Hematopoietic multipotent progenitor cell treated with erythropoietin and hydrocortisone succinate and interleukin-3 and kit ligand, for 8 days (in vitro differentiated cells): ENCODE results near the gene FASTK.
"Not testable (repeated sequence)": the region's sequence is repeated elsewhere in the genome, so short reads cannot be mapped to it uniquely, and the experiment has no call there.

Source experiments
- DNase-seq: peaks from one replicate; pipeline ENCODE4 v3.0.0-alpha.2; 2015

FASTK gene

GRCh38 chr7:151043959-151044358 lies 36.6 kb downstream of the FASTK start:
- DNase-seq: no peak

- DNase-seq: not testable (repeated sequence)
Observed at GRCh38 chr7:151043449-151043848, 37.2 kb downstream of the FASTK start.

- DNase-seq: no peak
Observed at GRCh38 chr7:151040616-151041375, 39.8 kb downstream of the FASTK start.

- no peak for DNase-seq
Observed at GRCh38 chr7:151039850-151040548, 40.6 kb downstream of the FASTK start.

GRCh38 chr7:151038951-151039849 lies 41.4 kb downstream of the FASTK start:
- peak; percentile 98 for DNase-seq

GRCh38 chr7:151035902-151036301 lies 44.7 kb downstream of the FASTK start:
- DNase-seq: no peak

- DNase-seq: no peak
Observed at GRCh38 chr7:151035026-151035717, 45.4 kb downstream of the FASTK start.

GRCh38 chr7:151034312-151035025 lies 46.1 kb downstream of the FASTK start:
- DNase-seq: no peak

- no peak for DNase-seq
Observed at GRCh38 chr7:151033864-151034249, 46.8 kb downstream of the FASTK start.

- no peak for DNase-seq
Observed at GRCh38 chr7:151032936-151033863, 47.4 kb downstream of the FASTK start.

- DNase-seq: no peak
Observed at GRCh38 chr7:151031011-151031410, 49.6 kb downstream of the FASTK start.

- DNase-seq: no peak
Observed at GRCh38 chr7:151028948-151029501, 51.6 kb downstream of the FASTK start.

GRCh38 chr7:151028131-151028947 lies 52.3 kb downstream of the FASTK start, which contains the start of gene ABCB8:
ABCB8 (plus strand) TSS chr7:151028450; CDS start chr7:151028516, 66 bp downstream.
- DNase-seq: peak; percentile 99

- not testable (repeated sequence) for DNase-seq
Observed at GRCh38 chr7:151027728-151028130, 52.9 kb downstream of the FASTK start.

- DNase-seq: peak; percentile 89
Observed at GRCh38 chr7:151026771-151027727, 53.6 kb downstream of the FASTK start.
